HUDEP-2 (cell line): ENCODE data around the gene TES.
"Not testable (repeated sequence)": the region's sequence is repeated elsewhere in the genome, so short reads cannot be mapped to it uniquely, and the experiment has no call there.

Source experiments
- DNase-seq, 76 experiments: peaks; one replicate each; lab custom pipeline; 2025; ENCODE audit not compliant: unreplicated experiment in 76 of 76; lab: John Stamatoyannopoulos, UW

The TES gene

DNA sequence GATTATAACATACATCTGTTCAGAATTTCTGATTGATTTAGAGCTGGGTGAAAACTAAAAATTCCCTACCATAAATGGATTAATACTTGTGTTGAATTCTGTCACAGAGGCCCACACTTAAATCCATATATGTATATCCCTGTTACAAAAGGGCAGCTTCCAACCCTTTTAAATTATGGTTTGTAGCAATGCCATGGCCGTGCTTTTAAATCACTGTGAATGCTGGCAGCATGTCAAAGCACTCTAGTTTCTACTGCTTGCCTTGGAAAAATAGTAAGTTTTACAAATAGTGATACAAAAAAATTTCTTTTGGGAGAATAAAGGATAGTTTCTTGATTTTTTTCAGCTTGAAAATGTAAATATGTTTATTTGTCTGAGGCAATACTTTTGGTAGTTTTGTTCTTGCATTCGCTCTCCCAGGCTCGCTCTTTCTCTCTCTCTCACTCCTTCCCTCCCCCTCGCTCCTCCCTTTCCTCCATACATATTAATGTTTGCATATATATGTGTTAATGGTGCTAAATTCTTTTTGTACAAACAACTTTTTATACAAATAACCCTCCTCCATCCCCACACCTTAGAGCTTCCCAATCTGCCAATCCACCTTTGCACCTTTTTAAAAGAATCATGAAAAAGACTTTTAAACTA is 29.8 kb downstream of the TES start:
- DNase-seq: no peak

GRCh38 chr7:116241291-116241690 is 31.0 kb downstream of the TES start:
- DNase-seq: no peak

DNA sequence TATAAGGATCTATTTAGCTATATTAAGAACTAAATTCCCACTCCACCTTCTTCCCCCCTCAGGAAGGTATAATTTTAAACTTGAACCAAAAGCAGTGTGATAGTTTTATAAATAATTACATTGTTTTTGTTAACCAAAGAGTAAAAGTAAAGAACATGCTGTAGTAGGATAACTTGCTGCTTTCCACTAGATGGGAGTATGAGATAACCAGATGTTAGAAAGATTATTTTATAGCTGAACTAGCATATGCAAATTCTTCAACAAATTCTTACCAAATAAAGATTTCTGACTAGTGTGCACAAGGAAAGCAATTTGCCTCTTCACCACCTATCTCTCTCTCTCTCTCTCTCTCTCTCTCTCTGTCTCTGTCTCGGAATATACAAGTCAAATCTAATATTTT is 31.8 kb downstream of the TES start:
- DNase-seq: no peak

- no peak for DNase-seq
These were observed 32.4 kb downstream of the TES start for GRCh38 chr7:116242759-116243158.

DNA sequence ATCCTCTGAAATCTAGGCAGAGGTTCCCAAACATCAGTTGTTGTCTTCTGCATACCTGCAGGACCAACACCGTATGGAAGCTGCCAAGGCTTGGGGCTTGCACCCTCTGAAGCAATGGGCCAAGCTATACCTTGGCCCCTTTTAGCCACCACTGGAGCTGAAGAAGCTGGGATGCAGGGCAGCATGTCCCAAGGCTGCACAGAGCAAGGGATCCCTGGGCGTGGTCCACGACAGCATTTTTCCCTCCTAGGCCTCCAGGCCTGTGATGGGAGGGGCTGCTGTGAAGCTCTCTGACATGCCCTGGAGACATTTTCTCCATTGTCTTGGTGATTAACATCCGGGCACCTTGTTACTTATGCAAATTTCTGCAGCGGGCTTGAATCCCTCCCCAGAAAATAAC is 34.5 kb downstream of the TES start:
- DNase-seq: not testable (repeated sequence)

DNA sequence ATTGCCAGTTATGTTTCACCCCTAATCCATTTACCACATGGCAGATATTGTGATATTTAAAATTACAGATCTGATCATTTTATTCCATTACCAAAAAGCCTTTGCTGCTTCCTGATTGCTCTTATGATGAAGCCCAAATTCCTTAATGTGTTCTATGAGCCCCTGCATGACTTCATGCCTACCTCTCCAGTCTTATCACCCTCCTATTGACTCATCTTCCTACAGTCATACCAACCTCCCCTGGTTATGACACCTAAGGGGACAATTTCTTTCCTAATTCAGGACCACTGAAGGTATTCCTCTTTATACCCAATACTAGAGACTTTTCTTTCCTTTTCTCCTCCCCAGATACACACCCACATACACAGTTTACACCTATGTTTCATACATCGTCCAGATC is 36.0 kb downstream of the TES start:
- no peak for DNase-seq

GRCh38 chr7:116249969-116250553 is 39.7 kb downstream of the TES start:
- DNase-seq: peak in 8 of 76 experiments; percentile 0 to 20 (median 7)

- no peak for DNase-seq
These were observed 41.3 kb downstream of the TES start for GRCh38 chr7:116251675-116252074.

- DNase-seq: no peak
These were observed 41.9 kb downstream of the TES start for GRCh38 chr7:116252249-116252648.

- DNase-seq: no peak
These were observed 46.8 kb downstream of the TES start for GRCh38 chr7:116257156-116257555.

GRCh38 chr7:116258734-116259133 is 48.4 kb downstream of the TES start:
- peak in 17 of 76 experiments; percentile 0 to 35 (median 10) for DNase-seq

GRCh38 chr7:116259156-116259870 is 49.0 kb downstream of the TES start:
- no peak for DNase-seq

GRCh38 chr7:116259871-116260440 is 49.6 kb downstream of the TES start:
- no peak for DNase-seq

DNA sequence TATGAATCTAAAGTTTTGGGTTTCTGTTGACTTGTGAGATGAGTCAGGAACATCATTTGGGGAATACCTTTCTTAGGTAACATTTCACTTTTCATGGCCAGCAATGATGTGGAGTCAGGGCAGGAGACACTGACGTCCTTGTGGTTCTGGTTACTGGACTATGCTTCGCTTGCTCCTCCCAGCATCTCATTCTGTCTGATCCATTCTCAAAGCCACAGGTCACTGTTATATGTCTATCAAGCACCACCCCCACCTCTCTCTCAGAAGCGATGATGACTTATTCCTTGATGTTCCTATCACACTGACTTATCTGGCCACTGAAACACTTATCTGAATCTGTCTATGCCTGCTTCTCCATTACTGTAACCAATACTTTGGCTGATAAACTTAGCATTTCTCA is 51.6 kb downstream of the TES start:
- DNase-seq: no peak

DNA sequence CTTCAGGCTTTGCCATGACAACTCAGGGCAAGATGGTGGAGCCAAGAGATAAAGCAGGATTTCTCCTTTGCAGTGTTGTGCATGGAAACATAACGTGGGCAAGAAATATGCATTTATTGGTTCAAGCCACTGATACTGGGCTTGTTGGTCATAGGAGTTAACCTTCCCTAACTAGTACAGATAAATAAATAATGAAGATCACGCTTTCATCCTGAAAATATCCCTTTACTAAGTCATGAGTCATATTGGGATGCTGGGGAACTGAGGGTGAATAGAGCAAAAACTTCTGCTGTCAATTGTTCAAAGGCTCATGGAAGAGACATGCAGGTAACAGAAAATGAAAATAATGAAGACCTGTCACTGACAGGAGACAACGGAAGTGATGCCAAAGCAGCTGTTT is 55.5 kb downstream of the TES start:
- no peak for DNase-seq

- DNase-seq: no peak
These were observed 59.1 kb downstream of the TES start for GRCh38 chr7:116269466-116269865.

- no peak for DNase-seq
These were observed 61.0 kb downstream of the TES start for GRCh38 chr7:116271161-116271913.

GRCh38 chr7:116271963-116272886 is 61.9 kb downstream of the TES start:
- no peak for DNase-seq

GRCh38 chr7:116273283-116273917 is 63.1 kb downstream of the TES start:
- no peak for DNase-seq

DNA sequence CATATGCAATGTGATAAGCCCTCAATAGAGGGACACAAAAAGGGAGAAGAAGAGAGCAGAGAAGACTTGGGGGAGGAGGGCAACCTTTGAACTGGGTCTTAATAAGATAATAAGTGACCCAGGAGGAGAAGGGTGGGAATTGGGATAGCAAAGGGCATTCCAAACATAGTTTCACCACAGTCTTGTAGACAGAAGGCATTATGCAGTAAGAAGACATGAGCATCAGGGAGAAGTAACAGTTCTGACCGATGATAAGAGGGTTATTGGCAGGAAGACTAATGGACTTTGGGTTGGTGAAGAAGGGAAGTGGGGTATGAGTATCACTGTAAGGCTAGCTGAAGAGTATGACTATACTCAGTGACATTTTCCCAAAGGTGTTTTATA is 63.6 kb downstream of the TES start:
- no peak for DNase-seq
